Stomach smooth muscle (tissue), 2 donors: ENCODE measurements around the gene ITGB2.
A peak's percentile ranks its signal among the peaks of the same experiment; 100 is the strongest.

ENCODE experiments used
- H3K27ac ChIP-seq: one replicate; pipeline ENCODE4 v1.7.0; 2013; ENCODE audit warnings: mild to moderate bottlenecking, low read length, inconsistent platforms
- H3K27me3 ChIP-seq, 2 donors: one replicate each; pipeline ENCODE4 v1.7.0; 2013; ENCODE audit warnings: low read length in 2 of 2; ENCODE audit not compliant: insufficient read depth in 2 of 2, control insufficient read depth in 1 of 2
- H3K36me3 ChIP-seq, 2 donors: one replicate each; pipeline ENCODE4 v1.7.0; 2013; ENCODE audit warnings: low read length in 2 of 2; ENCODE audit not compliant: control insufficient read depth in 2 of 2, insufficient read depth in 2 of 2
- H3K4me1 ChIP-seq: one replicate; pipeline ENCODE4 v1.7.0; 2013; ENCODE audit warnings: low read length; ENCODE audit not compliant: control insufficient read depth, insufficient read depth
- H3K4me3 ChIP-seq, 2 donors: one replicate each; pipeline ENCODE4 v1.7.0; 2013; ENCODE audit warnings: low read length in 2 of 2
- H3K9ac ChIP-seq, 2 donors: one replicate each; pipeline ENCODE4 v1.7.0; 2013; ENCODE audit warnings: low read length in 2 of 2, mild to moderate bottlenecking in 1 of 2
- H3K9me3 ChIP-seq, 2 donors: one replicate each; pipeline ENCODE4 v1.7.0; 2013; ENCODE audit warnings: low read length in 2 of 2; ENCODE audit not compliant: control insufficient read depth in 2 of 2
- donor health status: healthy.
- donor health status: Pancreatic carcinoma.

Gene ITGB2

DNA sequence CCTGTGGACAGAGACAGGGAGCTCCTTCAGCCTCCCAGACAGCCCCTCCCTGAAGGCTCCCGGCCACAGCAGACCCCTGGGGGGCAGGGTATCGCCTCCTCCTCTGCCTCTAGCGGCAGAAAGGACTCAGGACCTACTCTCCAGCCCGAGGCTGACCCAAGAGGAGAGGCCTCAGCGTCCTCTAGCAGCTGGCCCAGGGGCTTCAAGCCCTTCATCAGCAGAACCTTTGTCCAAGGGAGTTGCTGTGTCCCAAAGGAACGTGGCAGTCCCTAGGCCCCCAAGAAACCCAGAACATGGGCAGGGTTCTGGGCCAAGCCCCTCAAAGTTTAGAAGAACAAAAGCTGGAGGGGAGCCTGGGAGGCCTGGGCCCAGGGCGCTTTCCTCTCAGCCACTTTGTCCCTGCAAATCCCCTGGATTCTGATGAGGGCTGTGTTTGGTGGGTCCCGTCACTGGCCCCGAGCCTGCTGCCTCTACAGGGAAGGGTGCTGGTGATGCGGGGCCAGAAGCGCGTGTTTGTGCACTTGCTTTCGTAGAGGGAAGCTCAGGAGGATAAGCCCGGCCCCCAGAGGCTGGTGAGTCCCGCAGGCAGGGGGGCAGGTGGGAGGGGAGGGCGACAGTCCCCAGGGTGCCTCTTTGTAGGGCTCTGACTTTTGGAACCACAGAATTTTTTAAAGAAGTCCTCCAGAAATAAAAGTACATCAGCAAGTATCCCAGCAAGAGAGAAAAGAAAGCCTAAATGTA is 13.3 kb downstream of the ITGB2 start:
- peak overlapping the region; percentile 62 for H3K27ac ChIP-seq
- peaks cover 0 to 2% of the 10 kb centered on the region in 2 donors for H3K36me3 ChIP-seq
- H3K9me3 ChIP-seq = no peaks in the 10 kb centered on the region
- peak overlapping the region; percentile 16 to 66 for H3K4me3 ChIP-seq
- peak overlapping the region; percentile 62 to 90 for H3K9ac ChIP-seq
- H3K4me1 ChIP-seq = peaks cover 46% of the 10 kb centered on the region
- no peaks in the 10 kb centered on the region for H3K27me3 ChIP-seq

- Histone ChIP-seq H3K4me1 (peaks cover 31% of the 10 kb centered on the region), H3K27me3 (no peaks in the 10 kb centered on the region)
Measured at GRCh38 chr21:44905728-44906090, 15.0 kb downstream of the ITGB2 start.

DNA sequence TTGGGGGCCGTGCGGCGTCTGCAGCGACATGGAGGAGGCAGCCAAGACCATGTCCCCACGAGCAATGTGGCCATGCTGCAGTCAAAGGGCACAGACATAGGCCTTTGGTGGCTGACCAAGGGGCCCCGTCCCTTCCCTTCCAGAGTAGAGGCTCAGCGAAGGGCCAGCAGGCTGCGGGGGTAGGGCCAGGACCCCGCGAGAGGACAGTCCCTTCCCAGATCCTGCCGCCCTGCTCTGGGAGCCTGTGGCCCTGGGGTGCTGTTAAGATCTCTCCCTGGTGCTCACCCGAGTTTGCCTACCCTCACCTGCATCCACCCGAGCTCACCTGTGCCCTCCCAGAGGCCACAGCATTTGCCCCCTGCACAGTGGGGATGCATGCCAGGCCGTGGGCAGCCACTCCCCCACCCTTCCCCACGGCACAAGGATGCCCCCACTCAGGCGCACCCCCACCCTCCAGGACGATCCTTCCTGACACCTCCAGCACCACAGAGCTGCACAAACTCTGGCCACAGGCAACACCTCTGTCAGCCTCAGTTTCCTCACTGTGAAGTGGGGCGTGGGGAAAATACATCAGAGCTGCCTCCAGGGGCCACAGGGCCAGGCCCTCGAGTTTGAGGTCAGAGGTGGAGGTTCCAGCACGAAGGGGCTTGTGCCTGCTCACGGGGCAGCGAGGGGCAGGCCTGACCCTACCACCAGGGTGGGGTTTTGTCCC is 15.5 kb downstream of the ITGB2 start:
- H3K36me3 ChIP-seq = peaks cover 0 to 11% of the 10 kb centered on the region in 2 donors
- H3K9ac ChIP-seq = no peak overlapping the region
- H3K9me3 ChIP-seq = no peaks in the 10 kb centered on the region
- no peak overlapping the region for H3K4me3 ChIP-seq
- H3K27me3 ChIP-seq = no peaks in the 10 kb centered on the region
- H3K27ac ChIP-seq = no peak overlapping the region
- H3K4me1 ChIP-seq = peaks cover 26% of the 10 kb centered on the region

More at GRCh38 chr21:44905728-44906090, 15.0 kb downstream of the ITGB2 start:
- no peak overlapping the region for H3K27ac ChIP-seq
- H3K9ac ChIP-seq = no peak overlapping the region
- no peaks in the 10 kb centered on the region for H3K9me3 ChIP-seq
- peaks cover 0 to 11% of the 10 kb centered on the region in 2 donors for H3K36me3 ChIP-seq
- H3K4me3 ChIP-seq = no peak overlapping the region

GRCh38 chr21:44904141-44904923 is 16.4 kb downstream of the ITGB2 start:
- H3K4me1 ChIP-seq = peaks cover 19% of the 10 kb centered on the region
- H3K9me3 ChIP-seq = no peaks in the 10 kb centered on the region
- H3K4me3 ChIP-seq = no peak overlapping the region
- H3K27me3 ChIP-seq = no peaks in the 10 kb centered on the region
- H3K27ac ChIP-seq = no peak overlapping the region
- H3K36me3 ChIP-seq = peaks cover 0 to 11% of the 10 kb centered on the region in 2 donors
- no peak overlapping the region for H3K9ac ChIP-seq

- Histone ChIP-seq H3K27ac (no peak overlapping the region), H3K27me3 (no peaks in the 10 kb centered on the region), H3K36me3 (peaks cover 0 to 11% of the 10 kb centered on the region in 2 donors), H3K9me3 (no peaks in the 10 kb centered on the region), H3K4me1 (peaks cover 12% of the 10 kb centered on the region), H3K4me3 (no peak overlapping the region), H3K9ac (no peak overlapping the region)
Measured at GRCh38 chr21:44903689-44904088, 17.0 kb downstream of the ITGB2 start.

- no peaks in the 10 kb centered on the region for H3K27me3 ChIP-seq
- peaks cover 10% of the 10 kb centered on the region for H3K4me1 ChIP-seq
- peaks cover 0 to 11% of the 10 kb centered on the region in 2 donors for H3K36me3 ChIP-seq
- no peak overlapping the region for H3K4me3 ChIP-seq
- H3K27ac ChIP-seq = no peak overlapping the region
- H3K9me3 ChIP-seq = no peaks in the 10 kb centered on the region
- no peak overlapping the region for H3K9ac ChIP-seq
Measured at GRCh38 chr21:44903050-44903685, 17.5 kb downstream of the ITGB2 start.

GRCh38 chr21:44902268-44903049 is 18.2 kb downstream of the ITGB2 start:
- Histone ChIP-seq H3K9me3 (no peaks in the 10 kb centered on the region), H3K4me3 (no peak overlapping the region), H3K36me3 (peaks cover 0 to 11% of the 10 kb centered on the region in 2 donors), H3K27ac (no peak overlapping the region), H3K27me3 (no peaks in the 10 kb centered on the region), H3K4me1 (peaks cover 4% of the 10 kb centered on the region), H3K9ac (no peak overlapping the region)

DNA sequence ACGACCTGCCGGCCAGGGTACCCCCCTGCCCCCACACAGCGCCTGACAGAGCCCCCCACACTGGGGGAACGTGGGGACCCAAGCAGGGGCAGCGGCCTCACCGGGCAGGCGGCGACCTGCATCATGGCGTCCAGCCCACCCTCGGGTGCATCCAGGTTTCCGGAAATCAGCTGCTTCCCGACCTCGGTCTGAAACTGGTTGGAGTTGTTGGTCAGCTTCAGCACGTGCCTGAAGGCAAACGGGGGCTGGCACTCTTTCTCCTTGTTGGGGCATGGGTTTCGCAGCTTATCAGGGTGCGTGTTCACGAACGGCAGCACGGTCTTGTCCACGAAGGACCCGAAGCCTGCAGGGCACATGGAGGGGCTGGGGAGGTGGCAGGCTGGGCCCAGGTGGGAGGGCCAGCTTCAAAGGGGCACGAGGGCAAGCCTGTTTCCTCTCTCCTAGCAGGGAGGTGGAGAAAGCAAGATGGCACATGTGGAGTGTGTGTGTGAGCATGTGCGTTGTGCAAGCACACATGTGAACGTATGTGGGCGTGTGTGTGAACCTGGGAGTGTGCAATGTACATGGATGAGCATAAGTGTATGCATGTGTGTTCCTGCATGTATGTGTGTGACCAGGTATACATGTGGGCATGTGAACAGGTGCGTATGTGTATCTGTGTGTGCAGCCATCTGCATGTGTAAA is 19.2 kb downstream of the ITGB2 start:
- Histone ChIP-seq H3K27me3 (no peaks in the 10 kb centered on the region), H3K27ac (no peak overlapping the region), H3K4me1 (no peaks in the 10 kb centered on the region), H3K4me3 (no peak overlapping the region), H3K9ac (no peak overlapping the region), H3K9me3 (no peaks in the 10 kb centered on the region), H3K36me3 (peaks cover 0 to 11% of the 10 kb centered on the region in 2 donors)

DNA sequence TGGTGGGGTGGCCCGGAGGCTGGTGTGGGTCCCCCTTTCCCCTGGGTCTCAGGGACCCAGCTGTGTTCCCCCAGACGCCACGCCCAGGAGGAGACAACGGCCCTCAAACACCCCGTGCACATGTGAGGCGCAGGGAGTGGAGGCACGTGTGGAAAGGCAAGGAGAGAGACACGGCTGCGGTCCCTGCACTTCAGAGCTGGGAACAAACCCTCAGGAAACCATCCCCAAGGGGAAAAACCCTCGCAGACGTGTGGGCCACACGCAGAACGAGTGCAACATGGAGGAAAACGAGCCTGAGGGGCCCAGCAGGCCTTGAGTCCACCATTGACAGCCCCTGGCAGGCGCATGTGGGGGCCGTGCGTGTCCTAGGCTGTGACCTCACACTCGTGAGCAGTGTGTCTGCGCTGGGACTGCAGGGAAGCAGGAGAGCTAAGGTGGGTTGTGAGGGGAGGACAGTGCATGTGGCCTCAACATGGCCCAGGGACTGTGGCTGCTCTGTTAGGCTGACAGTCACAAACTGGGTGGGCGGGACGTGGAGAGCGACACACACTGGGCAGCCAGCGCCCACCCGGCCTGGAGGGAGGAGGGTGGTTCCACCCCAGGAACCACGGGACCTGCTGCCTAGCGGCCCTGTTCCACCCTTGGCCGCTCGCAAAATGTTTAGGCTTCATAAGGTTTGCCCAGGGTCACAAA is 20.0 kb downstream of the ITGB2 start:
- Histone ChIP-seq H3K27me3 (no peaks in the 10 kb centered on the region), H3K36me3 (peaks cover 0 to 11% of the 10 kb centered on the region in 2 donors), H3K4me1 (no peaks in the 10 kb centered on the region), H3K9me3 (no peaks in the 10 kb centered on the region), H3K9ac (no peak overlapping the region), H3K4me3 (no peak overlapping the region), H3K27ac (no peak overlapping the region)
